Lower leg skin (tissue), 4 donors: Measurements from ENCODE around the gene SCAPER. TPM values are rescaled to one million over a fixed set of nuclear protein-coding genes. Genes with fewer than 3 reads are reported as not detected.

Experiments
- DNase-seq, 2 donors: peaks; one replicate each; pipeline ENCODE4 v3.0.0-alpha.2; 2019; ENCODE audit warnings: low spot score in 2 of 2
- H3K4me3 ChIP-seq: fragments of 200-600 bp; sonication (generic); 2 replicates; pipeline ENCODE4 v1.5.1; 2017; ENCODE audit warnings: mild to moderate bottlenecking, low read depth; ENCODE audit not compliant: poor library complexity, severe bottlenecking
- POLR2A ChIP-seq, 2 donors: fragments of 450-650 bp; IDR thresholded peaks; one replicate each; pipeline ENCODE4 v1.6.1; 2016 to 2017; ENCODE audit warnings: antibody characterized with exemption in 2 of 2, mild to moderate bottlenecking in 1 of 2, moderate library complexity in 1 of 2
- WGBS, 2 donors: methylation state at CpG; one replicate each; pipeline ENCODE4 v1.1.5; 2018; 5-methylcytosine and 5-hydroxymethylcytosine counted together
- intact Hi-C: fragments of 100-400 bp; cut with DNase I; formaldehyde crosslinking; loops from one replicate; pipeline ENCODE4 v1.15.0; 2023; ENCODE audit warnings: low total_unique reads
- total RNA-seq, 4 donors: library from RNA; depleted of rRNA; stranded (reverse); fragments of >200 nt; gene quantifications; one replicate each; pipeline ENCODE4 v1.1.0, GENCODE V29; 2016
- TF ChIP-seq, protein P1 (sequence below), 3 donors: fragments of 450-650 bp; IDR thresholded peaks; one replicate each; pipeline ENCODE4 v1.5.1; 2016; ENCODE audit warnings: antibody characterized with exemption in 3 of 3, mild to moderate bottlenecking in 3 of 3, moderate library complexity in 2 of 3

The SCAPER gene
- total RNA-seq, 4 donors from 2014 or later = 23.8 to 63.2 (median 32.9) TPM

DNA sequence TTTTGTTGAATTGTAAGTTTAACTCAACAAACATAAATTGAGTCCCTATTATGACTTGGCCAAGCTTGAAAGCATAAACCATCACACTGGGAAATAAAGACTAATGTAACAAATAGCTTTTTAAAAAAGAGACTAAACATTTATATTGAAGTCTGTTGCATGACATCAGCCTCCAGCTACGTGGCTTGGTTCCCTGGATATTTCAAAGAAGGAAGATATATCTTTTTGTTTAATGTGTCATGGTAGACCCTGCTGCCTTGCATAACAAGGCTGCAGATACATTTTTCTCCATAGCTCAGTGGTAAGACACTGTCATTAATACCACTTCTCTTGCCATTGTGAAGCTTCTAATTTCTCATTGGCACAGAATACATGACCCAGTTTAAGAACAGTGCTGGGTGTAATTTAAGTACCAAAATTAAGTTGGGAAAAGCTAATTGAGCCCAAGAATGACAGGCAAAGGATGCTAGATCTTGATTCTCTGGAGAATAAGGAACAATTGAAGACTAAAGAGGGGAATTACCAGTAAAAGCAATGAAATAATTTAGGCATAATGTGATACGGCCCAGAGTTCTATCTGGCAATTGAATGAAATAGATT is 40.5 kb upstream of the SCAPER start:
- no peak overlapping the region for H3K4me3 ChIP-seq
- TF ChIP-seq, protein P1, sequence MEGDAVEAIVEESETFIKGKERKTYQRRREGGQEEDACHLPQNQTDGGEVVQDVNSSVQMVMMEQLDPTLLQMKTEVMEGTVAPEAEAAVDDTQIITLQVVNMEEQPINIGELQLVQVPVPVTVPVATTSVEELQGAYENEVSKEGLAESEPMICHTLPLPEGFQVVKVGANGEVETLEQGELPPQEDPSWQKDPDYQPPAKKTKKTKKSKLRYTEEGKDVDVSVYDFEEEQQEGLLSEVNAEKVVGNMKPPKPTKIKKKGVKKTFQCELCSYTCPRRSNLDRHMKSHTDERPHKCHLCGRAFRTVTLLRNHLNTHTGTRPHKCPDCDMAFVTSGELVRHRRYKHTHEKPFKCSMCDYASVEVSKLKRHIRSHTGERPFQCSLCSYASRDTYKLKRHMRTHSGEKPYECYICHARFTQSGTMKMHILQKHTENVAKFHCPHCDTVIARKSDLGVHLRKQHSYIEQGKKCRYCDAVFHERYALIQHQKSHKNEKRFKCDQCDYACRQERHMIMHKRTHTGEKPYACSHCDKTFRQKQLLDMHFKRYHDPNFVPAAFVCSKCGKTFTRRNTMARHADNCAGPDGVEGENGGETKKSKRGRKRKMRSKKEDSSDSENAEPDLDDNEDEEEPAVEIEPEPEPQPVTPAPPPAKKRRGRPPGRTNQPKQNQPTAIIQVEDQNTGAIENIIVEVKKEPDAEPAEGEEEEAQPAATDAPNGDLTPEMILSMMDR (IDR thresholded peaks at IDR 0.05) = no peak
- TF ChIP-seq POLR2A (IDR thresholded peaks at IDR 0.05) = no peak
- intact Hi-C loops = no loop called here
- DNase-seq = no peak
- WGBS, 2 donors = 88 to 89% methylated on average over 2 of the region's 2 CpGs

DNA sequence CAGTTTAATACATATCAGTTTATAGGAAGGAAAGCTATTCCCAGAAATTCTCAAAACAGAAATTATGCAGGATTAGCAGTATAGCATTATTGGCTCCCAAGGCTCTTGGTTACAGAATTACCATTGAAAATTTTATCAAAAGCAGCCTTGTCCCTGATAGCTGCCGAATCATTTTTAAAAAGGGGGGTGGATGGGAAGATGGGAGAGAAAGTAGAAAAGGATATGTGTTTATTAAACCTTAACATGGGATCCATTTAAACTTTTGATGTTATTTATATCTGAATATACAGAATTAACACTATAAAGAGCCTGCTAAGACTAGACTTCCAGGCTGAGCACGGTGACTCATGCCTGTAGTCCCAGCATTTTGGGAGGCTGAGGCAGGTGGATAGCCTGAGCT is 37.2 kb upstream of the SCAPER start:
- DNase-seq = no peak

DNA sequence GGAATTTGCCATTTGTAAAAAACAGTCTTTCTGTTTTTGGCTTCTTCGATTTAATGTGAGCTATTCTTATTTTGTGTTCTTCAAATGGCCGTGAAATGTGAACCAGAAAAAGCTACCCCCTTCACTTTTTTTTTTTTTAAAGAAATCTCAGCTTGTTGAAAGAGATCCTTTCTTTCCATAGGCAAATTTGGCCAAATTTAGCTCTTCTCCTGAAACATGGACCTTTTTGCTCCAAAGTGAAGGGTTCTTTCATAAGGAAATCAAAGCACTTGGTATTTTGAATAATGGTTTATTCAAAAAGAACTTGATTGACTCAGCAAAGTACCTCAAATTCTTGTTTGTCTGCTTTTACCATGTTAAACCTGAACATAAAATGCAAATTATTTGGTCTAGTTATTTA is 36.5 kb upstream of the SCAPER start:
- intact Hi-C loops = loop anchor here (5.0 kb wide), 1 partner anchor 834 kb away; no protein-coding TSS in a partner anchor
- no peak overlapping the region for H3K4me3 ChIP-seq
- DNase-seq = no peak
- TF ChIP-seq, protein P1 (IDR thresholded peaks at IDR 0.05) = no peak
- TF ChIP-seq POLR2A (IDR thresholded peaks at IDR 0.05) = no peak
- 82 to 87% methylated on average over 2 of the region's 2 CpGs for WGBS, 2 donors

More for the DNA sequence above, 37.2 kb upstream of the SCAPER start:
- TF ChIP-seq, protein P1 (IDR thresholded peaks at IDR 0.05) = no peak
- TF ChIP-seq POLR2A (IDR thresholded peaks at IDR 0.05) = no peak
- no peak overlapping the region for H3K4me3 ChIP-seq
- 89% methylated on average over 2 of the region's 2 CpGs for WGBS, 2 donors
- intact Hi-C loops = loop anchor here (5.0 kb wide), 1 partner anchor 835 kb away; no protein-coding TSS in a partner anchor

DNA sequence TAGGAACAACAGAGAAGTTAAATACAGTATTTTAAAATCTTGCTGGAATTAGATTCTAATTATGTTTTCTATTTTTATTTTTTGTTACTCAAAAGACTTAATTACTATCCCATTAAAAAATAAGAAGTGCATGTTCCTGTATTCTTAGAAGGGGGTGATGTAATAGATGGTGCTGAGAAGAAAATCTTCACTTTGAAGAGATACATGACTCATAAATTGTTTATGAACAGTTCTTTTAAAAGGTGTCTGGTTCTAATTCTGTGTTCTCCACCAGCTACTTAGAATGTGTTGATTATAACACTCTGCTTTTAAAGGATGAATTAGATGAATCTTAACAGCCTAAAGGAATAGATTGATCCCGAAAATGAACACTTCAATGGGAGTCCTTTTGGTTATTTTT is 34.6 kb upstream of the SCAPER start:
- no peak overlapping the region for H3K4me3 ChIP-seq
- no peak for TF ChIP-seq POLR2A (IDR thresholded peaks at IDR 0.05)
- TF ChIP-seq, protein P1 (IDR thresholded peaks at IDR 0.05) = no peak
- intact Hi-C loops = loop anchor here (5.0 kb wide), 1 partner anchor 832 kb away; no protein-coding TSS in a partner anchor
- 0% methylated on average over 1 of the region's 1 CpG for WGBS, 2 donors
- DNase-seq = no peak

DNA sequence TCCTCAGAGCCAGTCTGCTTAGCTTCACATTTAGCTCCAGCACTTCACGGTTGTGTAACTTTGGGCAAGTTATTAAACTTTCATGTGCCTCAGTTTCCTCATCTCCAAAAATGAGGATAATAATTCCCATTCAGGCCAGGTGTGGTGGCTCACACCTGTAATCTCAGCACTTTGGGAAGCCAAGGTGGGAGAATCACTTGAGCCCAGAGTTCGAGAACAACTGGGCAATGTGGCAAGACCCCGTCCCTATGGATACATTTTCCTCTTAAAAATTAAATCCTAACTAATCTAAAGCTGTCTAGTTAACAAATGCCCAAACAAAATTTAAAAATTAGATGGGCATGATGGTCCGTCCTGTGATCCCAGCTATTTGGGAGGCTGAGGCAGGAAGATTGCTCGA is 33.6 kb upstream of the SCAPER start:
- no peak for DNase-seq
- intact Hi-C loops = no loop called here
- WGBS, 2 donors = 96% methylated on average over 5 of the region's 5 CpGs
- no peak overlapping the region for H3K4me3 ChIP-seq
- no peak for TF ChIP-seq POLR2A (IDR thresholded peaks at IDR 0.05)
- TF ChIP-seq, protein P1 (IDR thresholded peaks at IDR 0.05) = no peak

DNA sequence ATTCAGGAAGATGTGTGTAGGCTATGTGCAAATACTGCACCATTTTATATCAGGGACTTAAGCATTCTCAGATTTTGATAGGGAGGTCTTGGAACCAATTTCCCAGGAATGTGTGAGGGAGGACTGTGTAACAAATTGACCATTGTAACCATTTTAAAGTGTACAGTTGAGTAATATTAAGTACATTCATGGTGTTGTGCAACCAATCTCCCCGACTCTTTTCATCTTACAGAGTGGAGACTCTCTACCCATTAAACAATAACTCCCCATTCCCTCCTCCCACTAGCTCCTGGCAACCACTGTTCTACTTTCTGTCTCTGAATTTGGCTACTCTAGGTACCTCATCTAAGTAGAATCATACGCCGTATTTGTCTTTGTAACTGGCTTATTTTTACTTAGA is 31.5 kb upstream of the SCAPER start:
- 94 to 98% methylated on average over 3 of the region's 3 CpGs for WGBS, 2 donors
- DNase-seq = no peak
- TF ChIP-seq, protein P1 (IDR thresholded peaks at IDR 0.05) = no peak
- TF ChIP-seq POLR2A (IDR thresholded peaks at IDR 0.05) = no peak
- intact Hi-C loops = no loop called here
- no peak overlapping the region for H3K4me3 ChIP-seq
